Measurements from ENCODE around the gene ARHGAP6.

ARHGAP6 gene

DNA sequence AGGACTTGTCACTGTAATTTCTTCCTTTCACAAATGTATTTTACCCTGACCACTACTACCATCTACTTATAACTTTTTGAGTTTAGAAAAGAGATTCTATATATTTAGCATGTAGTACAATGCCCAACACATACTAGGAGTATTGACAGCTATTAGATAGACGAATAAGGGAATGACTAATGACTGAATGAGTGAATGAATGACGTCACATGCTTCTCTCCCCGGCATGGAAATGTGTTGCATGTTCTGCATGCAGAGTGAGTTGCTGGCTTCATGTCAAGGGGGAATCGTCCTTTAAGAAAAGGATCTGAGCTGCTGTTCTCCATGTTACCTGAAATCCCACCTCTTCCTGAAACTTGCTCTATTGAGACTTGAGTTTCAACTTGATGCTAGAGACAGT is 459.9 kb downstream of the ARHGAP6 start:
- DNase-seq = no peak

DNA sequence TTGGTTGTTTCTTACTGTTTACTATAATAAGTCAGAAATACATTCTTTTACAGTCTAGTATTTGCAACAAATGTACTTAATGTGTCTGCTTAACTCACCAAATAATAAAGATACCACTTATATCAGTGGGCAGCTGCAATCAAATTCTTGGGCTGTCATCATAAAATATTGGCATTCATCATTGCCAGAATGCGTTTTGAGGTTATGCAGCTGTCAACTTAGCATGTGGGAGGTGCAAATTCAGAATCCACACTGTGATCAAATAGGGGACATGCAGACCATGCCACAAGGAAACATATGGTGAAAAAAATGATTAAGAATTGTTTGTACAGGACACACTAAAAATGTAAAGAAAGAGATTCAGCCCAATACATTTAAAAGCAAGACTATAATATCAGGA is 468.0 kb downstream of the ARHGAP6 start:
- DNase-seq = no peak

DNA sequence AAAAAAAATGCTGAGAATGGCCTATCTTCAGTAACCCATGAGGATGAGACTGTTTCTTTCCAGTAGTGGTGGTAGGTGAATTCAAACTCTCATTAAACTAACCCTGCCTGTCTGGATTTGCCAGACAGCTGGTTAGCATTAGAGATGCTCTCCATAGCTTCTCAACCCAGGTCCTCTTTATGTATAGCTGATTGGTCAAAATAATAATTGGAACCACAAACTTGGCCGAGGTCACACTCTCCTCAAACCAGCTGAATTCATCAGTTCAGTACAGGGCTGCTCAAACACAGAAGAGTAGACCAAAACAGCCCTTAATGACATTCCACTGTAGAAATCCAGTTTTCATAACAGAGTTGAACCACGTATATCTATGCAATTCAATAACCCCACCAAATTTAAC is 469.2 kb downstream of the ARHGAP6 start:
- DNase-seq = no peak

DNA sequence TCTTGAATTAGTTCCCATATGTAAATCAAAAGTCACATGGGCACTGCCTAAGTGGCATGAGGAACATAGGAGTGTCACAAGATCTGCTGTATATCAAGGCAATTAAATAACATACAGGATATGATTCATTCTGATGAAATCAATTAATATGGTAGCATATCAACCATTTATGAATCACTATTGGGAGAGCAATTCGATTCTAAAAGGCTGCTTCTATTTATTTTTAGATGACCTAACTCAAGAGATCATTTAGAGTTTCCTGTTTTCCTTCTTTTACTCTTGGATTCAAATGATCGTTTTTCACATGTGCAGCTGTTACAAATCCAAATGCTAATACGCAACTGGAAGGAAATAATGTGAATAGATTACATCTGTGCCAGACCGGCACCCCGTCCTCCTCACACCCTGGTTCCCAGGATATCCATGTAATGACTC is 472.7 kb downstream of the ARHGAP6 start:
- DNase-seq = no peak

DNA sequence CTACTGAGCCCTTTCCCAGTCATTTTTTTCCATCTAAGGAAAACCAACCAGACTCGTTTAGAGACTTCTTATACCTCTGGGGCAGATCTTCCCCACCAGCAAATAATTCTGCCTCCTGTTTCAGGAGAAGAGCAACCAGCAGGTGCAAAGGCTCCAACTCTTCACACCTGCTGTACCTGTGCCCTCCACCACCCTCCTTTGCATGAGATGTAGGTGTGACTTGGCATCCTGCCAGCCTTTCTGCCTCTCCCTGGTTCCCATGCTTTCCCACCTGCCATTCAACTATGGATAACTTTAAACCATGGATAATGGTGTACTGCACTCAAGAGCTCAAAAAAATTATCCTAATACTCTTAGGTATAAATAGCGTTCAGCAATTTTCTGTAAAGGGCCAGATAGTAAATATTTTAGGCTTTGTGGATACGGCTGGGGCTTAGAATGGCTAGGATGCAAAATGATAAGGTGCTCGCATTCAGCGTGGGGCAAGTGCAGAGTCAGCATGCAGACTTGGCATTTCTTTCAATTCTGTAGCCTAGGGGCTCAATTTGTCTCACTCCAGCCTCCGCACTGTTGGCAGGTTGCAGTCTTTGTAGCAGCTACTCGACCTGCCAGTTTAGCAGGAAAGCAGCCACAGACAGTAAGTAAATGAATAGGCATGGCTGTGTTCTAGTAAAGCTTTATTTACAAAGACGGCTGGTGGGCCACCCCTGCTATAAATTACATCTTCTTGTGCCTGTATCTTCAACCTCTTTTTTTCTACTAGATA is 474.8 kb downstream of the ARHGAP6 start:
- DNase-seq = no peak

DNA sequence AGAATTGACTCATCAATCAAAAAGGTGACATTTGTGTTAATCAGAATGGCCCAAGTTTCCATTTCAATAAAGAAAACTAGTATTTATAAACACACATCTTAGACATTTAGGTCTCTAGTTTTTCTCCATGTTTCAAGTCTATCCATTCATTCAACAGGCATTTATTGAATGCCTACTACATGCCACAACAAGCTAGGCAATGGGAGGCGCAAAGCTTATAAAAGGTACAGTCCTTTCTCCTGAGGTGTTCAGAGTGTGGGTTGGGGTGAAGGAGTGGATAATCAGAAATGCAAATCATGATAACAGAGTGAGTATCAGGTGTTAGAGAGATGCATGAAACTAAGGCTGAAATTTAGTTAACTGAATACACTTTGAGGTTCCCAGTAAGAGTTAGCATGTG is 476.6 kb downstream of the ARHGAP6 start:
- DNase-seq = no peak

DNA sequence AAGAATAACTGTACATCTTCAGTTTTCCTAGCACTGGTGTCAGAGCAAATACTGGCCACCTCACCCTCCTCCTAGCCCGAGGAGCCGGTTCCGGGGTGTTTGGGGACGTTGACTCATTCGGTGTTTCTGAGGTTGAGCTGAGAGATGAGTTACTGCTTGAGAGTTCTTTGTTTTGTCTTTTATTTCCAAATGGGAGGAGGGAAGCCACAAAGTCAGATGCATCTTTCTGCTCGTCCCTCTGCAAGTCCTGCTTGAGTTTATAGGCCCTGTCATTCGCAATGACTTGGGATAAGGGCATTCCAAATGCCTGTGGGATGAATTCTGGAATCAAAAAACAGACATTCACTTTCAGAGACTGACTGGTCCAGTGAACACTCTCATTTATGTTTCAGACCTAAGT is 477.1 kb downstream of the ARHGAP6 start:
- no peak for DNase-seq

DNA sequence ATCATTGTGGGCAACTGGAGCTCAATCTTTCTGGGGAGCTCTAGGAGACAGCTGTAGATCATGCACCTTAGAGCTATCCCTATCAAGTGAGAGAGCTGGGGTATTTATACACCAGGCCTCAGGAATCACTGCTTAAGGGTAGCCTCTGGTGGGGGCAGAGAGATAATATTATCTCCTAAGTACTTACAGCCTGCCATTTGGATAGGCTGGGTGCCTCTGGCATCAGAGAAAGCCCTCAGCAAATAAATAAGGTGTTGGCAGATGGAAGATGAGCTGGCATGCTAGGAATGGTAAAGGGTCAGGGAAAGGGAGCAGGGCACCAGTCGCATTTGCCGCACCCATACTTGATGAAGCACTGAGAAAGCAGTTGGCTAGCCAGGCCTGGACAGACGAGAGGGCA is 478.7 kb downstream of the ARHGAP6 start:
- DNase-seq = no peak

DNA sequence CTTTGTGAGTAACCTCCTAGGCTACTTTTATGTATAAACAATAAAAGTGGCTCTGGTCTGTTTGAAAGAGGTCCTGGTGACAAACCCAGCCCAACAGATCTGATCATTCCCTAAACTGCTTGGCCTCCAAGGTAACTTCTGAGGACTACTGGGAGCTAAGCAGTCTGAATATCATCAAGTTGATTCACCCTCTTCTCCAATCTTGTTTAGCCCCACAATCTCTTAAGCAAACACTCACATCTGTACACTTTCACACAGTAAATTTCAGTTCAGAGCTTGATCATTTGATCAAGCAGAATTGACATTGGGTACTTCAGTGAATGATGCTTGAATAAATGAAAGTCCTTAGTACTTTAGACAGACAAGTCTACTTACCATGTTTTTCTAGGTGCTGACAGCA is 479.9 kb downstream of the ARHGAP6 start:
- no peak for DNase-seq

DNA sequence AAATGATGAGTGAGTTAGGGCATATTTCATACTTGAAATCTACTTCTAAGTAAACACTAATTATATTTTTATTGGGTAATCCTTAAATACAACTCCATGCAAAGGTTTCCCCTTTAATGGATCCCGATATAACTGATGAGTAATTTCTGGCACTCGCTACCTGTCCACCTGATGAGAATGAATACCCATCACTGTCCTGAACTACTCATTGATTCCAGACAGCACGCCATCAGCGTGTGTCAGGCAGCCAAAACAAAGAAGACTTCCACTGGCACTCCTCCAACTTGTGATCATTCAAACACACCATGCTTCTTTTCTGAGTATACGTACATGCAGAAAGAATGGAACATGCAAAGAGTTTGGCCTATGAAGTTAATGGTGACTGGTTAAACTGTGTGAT is 485.1 kb downstream of the ARHGAP6 start:
- no peak for DNase-seq

DNA sequence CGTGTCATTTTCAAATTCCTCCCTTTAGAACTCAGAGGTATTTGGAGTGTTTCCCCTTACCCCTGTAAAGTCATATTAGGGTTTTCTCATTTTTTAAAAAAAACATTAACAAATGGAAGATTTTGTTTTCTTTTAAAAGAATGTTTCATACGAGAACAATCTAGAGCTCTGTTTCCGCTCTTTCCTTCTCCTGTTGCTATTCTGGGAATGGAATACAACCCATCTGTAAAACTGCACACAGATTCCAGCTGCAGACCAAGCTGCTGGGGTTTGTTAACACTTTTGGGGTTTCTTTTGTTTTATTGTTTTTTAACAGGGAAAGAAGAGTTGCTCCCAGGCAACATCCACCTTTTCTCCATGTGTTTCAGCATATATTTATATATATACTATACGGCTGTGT is 493.3 kb downstream of the ARHGAP6 start:
- DNase-seq = no peak

DNA sequence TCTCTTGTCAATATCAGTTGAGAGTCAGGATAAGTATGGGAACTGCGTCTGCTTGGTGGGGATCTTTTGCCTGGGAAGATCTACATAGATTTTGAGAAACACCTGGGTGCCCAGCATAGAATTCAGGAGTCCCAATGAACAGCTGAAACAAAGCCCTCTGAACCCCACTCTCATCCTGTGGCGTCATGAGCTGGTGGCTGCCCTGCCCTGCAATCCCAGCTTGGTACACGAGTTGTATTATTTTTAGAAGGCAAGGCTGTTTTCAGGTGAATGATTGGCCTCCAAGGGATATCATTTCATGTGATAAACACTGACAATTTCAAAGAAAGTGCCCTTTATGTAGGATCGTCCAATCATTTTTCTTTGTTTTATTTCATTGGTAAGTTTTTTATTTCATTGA is 493.8 kb downstream of the ARHGAP6 start:
- DNase-seq = no peak

DNA sequence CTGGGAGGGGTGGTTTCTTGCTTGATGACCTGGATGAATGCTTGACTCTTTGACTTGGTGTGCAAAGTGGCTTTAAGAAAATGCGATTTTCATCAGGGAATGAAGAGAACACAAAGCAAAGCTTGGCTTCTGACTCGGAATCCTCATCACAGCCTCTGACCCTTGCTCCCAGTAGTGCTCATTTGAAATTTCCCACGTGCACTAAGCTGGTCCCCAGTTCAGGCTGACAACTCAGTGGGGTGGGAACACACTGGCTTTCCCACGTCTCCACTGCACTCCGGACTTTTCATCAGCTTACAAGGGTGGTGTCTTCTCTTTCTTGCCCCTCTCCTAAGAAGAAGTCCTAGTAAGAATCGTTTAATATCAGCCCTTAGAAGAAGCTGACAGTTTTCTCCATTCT is 501.3 kb downstream of the ARHGAP6 start:
- no peak for DNase-seq

DNA sequence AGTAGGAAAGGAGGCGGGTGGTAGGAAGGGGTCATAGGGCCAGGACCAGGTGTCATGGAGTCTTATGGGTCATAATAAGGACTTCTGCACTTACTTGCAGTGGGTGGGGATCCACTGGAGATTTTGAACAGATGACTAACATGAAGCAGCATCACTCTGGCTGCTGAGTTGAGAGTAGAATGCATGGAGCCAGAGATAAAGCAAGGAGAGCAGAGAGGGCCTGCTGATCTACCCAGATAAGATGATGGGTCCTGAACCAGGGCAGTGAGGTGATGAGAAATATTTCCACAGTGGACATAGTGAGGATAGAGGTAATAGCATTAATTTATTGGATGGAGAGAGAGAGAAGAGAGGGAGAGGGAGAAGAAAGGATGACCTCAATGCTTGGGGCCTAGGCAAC is 506.6 kb downstream of the ARHGAP6 start:
- no peak for DNase-seq

DNA sequence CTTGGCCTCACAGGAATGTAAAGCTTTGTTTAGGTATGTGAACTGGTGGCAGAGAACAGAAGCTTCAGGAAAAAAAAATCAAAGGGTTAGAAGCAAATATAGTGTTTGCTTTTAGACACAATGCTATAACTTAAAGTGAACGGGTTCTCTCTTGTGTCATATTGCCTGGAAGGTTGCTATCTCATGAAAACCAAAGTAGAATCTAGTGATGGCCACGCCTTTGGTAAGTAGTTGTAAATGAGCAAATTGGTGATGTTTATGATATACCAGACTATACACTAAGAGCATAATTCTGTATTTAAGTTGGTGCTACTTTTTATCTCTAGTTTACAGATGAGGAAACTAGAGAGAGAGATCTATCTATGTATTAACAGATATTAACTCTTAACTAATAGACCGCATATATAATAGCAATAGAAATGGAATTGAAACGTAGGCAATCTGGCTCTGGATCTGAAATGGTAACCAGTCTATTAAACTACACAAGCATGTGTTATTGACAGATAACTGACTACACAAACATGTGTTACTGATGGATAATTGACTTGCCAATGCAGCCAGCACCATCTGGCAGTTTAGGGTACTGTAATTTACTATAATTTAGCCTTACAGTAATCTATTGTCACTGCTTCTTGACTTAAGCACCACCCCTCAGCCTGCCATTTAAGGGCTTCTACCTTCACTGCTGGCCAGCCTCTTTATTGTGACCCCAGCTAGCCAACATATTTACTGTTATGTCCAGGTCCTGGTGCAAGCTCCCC is 513.7 kb downstream of the ARHGAP6 start:
- DNase-seq = no peak

DNA sequence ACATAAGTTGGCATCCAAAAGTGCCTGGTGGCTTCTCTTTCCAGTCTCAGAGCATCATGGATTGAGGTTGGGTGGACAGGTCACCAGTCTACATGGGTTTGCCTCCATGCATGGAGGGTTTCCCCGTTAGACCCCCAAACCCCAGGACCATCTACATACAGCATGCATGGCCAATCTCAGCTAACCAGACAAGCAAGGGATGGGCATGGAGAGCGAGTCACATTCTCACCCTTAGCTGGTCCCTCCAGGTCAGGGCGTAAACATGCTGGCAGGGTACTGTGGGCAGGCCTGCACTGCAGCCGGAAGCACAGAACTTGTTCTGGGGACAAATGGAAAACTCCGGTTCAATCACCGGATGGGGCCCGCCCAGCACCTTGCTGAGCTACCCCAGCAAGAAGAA is 517.3 kb downstream of the ARHGAP6 start:
- DNase-seq = no peak

DNA sequence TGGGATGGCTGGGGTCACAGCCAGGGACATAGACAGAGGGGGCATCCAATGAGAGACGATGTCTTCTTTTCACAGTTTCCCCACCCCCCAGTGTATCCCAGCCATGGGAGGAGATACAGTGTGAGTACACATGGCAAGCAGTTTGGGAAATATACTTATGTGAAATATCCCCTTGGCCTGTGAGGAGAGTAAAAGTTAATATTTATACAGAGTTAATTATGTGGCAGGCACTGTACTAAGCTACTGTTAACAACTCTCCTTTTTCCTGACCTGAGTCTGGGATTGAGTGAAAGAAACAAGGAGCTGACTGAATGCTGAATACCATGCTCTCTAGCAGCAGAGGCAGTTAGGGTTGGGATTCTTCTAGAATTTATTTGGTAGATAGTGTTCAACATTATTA is 519.3 kb downstream of the ARHGAP6 start:
- no peak for DNase-seq

DNA sequence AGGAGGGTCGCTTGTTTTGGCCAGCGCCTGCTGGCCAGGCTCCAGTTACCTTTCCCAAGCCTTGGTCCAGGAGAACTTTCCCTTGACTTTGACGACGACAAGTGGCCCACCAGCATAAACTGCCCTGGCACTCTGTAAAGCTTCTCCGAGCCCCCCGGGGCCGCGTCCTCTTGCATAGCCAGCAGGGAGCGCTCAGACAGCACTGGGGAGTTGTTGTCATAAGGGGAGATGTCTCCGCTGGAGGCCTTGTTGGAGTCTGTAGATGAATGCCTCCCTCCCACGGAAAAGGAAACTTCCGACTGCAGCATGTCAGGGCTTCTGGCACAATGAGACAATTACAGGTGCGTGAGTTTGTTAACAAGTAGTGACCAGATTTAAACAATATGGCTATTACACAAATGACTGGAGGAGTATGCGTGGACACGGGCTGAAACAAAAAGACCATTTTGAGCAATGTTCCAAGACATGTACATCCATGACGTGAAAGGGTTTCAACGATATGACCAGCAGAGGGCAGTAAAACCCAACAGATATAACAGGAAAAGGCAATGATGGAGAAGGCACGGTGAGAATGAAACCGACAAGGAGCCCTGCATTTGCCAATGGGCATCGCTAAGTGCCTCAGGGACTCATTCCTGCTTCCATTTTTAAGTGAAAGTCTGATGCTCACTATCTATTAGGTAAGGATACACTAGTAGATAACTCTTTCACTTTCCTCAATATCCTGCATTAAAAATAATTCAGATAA is 521.6 kb downstream of the ARHGAP6 start:
- peak in 4 of 6 experiments; percentile 4 to 65 (median 34) for DNase-seq

DNA sequence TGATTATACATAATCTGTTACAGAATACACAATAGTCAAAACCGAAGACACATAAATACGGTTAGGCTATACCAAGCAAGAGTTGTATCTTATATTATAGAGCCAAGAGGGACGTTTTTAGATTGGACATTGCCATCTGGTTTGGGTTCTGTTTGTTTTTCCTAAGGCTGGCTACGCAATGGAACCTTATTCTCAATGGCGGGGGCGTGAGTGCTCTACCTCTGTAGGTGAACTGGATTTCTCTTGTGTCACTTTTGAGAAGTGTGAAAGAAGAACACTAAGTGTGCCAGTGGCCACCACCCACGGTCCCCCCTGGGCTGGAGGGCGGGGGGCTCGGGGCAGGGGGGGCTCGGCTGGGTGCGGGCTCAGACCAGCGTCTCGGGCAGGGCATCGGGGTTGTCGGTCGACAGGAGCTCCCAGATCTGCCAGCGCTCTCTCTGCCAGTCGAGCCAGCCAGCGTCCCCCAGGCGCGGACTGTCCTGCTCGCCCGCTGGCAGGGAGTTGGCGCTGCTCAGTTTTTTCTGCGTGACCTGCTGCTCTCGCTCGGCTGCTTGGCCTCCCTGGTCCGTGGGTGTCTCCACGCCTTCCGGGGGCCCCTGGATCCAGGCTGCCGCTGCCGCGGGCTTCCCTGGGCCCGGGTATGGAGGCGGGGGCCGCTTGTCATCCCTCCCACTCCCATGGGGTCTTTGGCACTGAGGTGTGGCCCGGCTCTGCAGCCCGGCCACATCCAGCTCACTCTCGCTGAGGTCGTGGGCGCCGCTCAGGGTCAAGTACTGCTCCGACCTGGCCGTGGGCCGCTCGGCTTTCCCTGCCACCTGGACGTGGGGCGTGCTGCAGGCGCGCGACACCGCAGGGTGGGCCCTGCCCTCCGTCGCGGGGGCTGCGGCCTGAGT is 527.0 kb downstream of the ARHGAP6 start:
- DNase-seq = no peak

DNA sequence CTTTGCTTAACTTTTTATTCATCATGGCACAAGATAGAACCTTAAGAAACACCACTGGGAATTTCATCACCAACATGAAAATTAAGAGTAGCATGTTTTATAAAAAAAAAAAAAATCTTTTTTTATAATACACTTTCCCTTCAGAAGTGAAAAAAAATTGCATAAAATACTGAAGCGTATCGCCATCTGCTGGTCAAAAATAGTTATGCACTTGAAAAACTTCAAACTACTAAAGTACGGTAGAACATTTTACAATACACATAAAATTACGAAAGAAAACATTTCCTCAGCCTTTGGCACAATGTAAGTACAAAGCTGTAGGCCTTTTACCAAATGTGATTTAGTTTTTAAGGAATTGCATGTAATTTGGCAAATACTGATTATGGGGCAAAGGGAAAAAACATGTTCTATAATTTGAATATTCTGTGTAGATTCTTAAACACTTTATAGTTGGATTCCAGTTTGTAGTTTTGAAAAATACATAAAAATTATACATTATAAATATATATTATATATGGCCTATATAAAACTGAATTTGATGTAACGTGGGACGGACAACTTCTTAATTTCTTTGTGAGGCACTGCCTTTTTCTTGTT is 528.1 kb downstream of the ARHGAP6 start:
- peak in 2 of 6 experiments; percentile 11 to 40 for DNase-seq

DNA sequence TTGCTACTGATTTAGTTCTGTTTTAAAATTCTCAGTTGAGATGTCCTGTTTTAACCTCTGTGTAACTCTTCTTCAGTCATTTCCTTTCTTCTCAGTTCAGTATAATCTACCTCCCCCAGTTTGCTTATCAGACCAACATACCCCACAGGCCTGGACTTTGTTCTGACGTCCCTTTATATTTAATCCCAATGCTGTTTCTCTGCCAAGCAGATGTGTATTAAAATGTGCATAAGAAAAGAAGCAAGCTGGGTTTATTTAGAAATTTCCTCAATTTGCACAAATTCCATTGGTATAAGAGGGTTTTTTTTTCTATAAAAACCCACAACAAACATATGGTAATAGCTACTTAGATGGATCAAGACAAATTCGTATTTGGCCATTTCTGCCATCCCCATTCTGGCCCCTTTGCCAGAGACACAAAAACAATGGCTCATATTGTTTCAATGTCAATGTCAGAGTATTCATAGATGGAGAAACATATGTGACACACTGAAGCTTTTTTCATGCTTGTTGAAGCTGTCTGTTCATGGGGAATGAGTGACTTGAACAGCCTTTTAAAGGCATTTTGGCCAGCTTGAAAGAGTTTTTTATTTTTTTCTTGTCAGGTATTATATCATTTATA is 530.0 kb downstream of the ARHGAP6 start:
- no peak for DNase-seq

DNA sequence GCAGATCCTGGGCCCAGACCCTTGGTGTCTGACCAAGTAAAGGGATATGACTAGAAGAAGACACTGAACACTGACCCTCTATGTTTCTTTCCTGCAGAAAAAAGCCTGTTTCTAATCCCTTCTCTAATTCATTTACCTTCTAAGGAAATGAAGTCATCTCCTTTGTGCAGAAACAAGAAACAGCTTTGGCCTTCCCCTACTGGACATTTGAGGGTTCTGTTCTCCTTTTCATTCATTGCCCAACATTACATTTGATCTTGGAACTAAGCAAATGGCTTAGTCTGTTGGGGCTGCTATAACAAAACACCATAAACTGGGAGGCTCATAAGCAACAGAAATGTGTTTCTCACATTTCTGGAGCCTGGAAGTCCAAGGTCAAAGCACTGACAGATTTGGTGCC is 534.6 kb downstream of the ARHGAP6 start:
- DNase-seq = no peak
